ENCODE data around the gene MAP3K3. TPM values are rescaled to one million over a fixed set of nuclear protein-coding genes. Genes with fewer than 3 reads are reported as not detected.

The MAP3K3 gene
- total RNA-seq, 1 experiment from 2014 or later = 24.3 TPM

DNA sequence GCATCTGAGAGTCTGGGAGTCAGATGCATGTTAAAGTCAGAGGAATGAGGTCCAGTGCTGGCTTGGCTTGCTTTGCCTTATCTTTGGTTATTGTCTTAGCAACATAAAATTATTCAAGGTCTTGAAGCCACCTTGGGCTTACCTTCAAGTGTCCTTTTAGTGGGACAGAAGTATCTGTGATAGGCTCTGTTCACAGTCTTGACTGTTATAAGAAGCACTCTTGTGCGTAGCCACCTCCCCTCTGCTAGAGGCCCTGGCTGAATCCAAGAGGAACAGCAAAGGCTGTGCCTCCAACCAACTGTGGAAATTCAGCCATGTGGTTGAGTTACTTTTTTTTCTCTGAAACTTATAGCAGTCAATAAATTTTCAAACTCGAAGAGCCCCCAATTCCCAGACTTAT, 8.6 kb upstream of the MAP3K3 start:
- no peak overlapping the region for H3K9ac ChIP-seq (ENCODE audit: extremely low read depth, insufficient read length, low read length)

More for the DNA sequence above, 8.6 kb upstream of the MAP3K3 start:
- H3K4me1 Mint-ChIP-seq = no peaks in the 10 kb centered on the region
- Histone ChIP-seq H2BK20ac (ENCODE audit: low read depth, low read length, poor library complexity, severe bottlenecking) (no peak overlapping the region), H2AK5ac (ENCODE audit: insufficient read length, low read length) (no peak overlapping the region), H2BK15ac (ENCODE audit: low read depth, low read length) (no peak overlapping the region), H3T11ph (ENCODE audit: low read length) (no peak overlapping the region), H4K20me1 (ENCODE audit: control insufficient read depth, insufficient read depth, insufficient read length) (no peaks in the 10 kb centered on the region), H3K23ac (ENCODE audit: insufficient read length, low read depth, low read length) (no peak overlapping the region), H3K14ac (ENCODE audit: insufficient read depth, low read length) (no peak overlapping the region), H2BK5ac (ENCODE audit: insufficient read length, low read length) (no peak overlapping the region), H3K79me1 (ENCODE audit: insufficient read depth, low read depth, low read length, poor library complexity, severe bottlenecking) (no peaks in the 10 kb centered on the region), H4K91ac (ENCODE audit: insufficient read length, low read depth, low read length) (no peak overlapping the region), H3K4me1 (ENCODE audit: insufficient read depth, low read length) (no peaks in the 10 kb centered on the region), H3K56ac (ENCODE audit: insufficient read length, low read depth, low read length) (no peak overlapping the region), H3K9me3 (ENCODE audit: control insufficient read depth, low read depth, low read length) (no peaks in the 10 kb centered on the region), H2BK12ac (ENCODE audit: insufficient read length, low read depth, low read length) (no peak overlapping the region), H4K8ac (replicated peaks; ENCODE audit: insufficient read length, low read depth, low read length) (no peak overlapping the region), H3K4ac (ENCODE audit: low read depth, low read length) (no peak overlapping the region), H3K27me3 (ENCODE audit: insufficient read depth, low read length) (no peaks in the 10 kb centered on the region), H3K18ac (ENCODE audit: insufficient read length, low read depth, low read length) (no peak overlapping the region), H3K79me2 (ENCODE audit: insufficient read depth, low read length) (no peaks in the 10 kb centered on the region), H2AFZ (ENCODE audit: low read length) (no peak overlapping the region), H3K4me2 (ENCODE audit: insufficient read depth, insufficient read length, low read length) (no peak overlapping the region), H3K23me2 (ENCODE audit: insufficient read length, low read depth, low read length, poor library complexity, severe bottlenecking) (no peaks in the 10 kb centered on the region), H3K27ac (ENCODE audit: insufficient read length, low read depth, low read length) (no peak overlapping the region), H4K5ac (ENCODE audit: insufficient read length, low read depth, low read length) (no peak overlapping the region), H2BK120ac (ENCODE audit: low read depth, low read length, poor library complexity, severe bottlenecking) (no peak overlapping the region)
- no peaks in the 10 kb centered on the region for H3K9me3 Mint-ChIP-seq
- peaks cover 2% of the 10 kb centered on the region for H3K27me3 Mint-ChIP-seq (ENCODE audit: low read depth)
- WGBS (ENCODE audit: extremely low coverage, insufficient read length, low lambda C conversion rate) = no CpG with 5 or more reads among the region's 2 CpGs
- no peak overlapping the region for H3K27ac Mint-ChIP-seq
- H3K36me3 Mint-ChIP-seq (ENCODE audit: insufficient read depth in 1 of 3, low read depth in 3 of 3) = peaks cover under 1 to 16% (median 3%) of the 10 kb centered on the region in 3 experiments; a peak in 5 of 7 replicates
- H3K4me3 Mint-ChIP-seq = no peak overlapping the region
- TF ChIP-seq, protein P1, sequence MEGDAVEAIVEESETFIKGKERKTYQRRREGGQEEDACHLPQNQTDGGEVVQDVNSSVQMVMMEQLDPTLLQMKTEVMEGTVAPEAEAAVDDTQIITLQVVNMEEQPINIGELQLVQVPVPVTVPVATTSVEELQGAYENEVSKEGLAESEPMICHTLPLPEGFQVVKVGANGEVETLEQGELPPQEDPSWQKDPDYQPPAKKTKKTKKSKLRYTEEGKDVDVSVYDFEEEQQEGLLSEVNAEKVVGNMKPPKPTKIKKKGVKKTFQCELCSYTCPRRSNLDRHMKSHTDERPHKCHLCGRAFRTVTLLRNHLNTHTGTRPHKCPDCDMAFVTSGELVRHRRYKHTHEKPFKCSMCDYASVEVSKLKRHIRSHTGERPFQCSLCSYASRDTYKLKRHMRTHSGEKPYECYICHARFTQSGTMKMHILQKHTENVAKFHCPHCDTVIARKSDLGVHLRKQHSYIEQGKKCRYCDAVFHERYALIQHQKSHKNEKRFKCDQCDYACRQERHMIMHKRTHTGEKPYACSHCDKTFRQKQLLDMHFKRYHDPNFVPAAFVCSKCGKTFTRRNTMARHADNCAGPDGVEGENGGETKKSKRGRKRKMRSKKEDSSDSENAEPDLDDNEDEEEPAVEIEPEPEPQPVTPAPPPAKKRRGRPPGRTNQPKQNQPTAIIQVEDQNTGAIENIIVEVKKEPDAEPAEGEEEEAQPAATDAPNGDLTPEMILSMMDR (conservative IDR thresholded peaks at IDR 0.05) = no peak
- no peak for DNase-seq
